Measurements from ENCODE around the gene CD81. TPM values are rescaled to one million over a fixed set of nuclear protein-coding genes. Genes with fewer than 3 reads are reported as not detected.

The CD81 gene
- total and polyA plus RNA-seq, 2 experiments from 2014 or later: 88.6 to 290 TPM

GRCh38 chr11:2410616-2411015 lies 33.5 kb downstream of the CD81 start:
- no peaks in the 10 kb centered on the region for H3K4me1 Mint-ChIP-seq
- Histone ChIP-seq H4K20me1 (replicated peaks; ENCODE audit: insufficient read depth) (no peaks in the 10 kb centered on the region), H2AFZ (no peak overlapping the region), H3K79me2 (replicated peaks; ENCODE audit: insufficient read depth) (no peaks in the 10 kb centered on the region), H3F3A (replicated peaks; ENCODE audit: low read depth) (no peaks in the 10 kb centered on the region), H3K27ac (ENCODE audit: low read depth) (no peak overlapping the region), H3K4me3 (no peak overlapping the region), H3K27me3 (ENCODE audit: insufficient read depth) (no peaks in the 10 kb centered on the region), H3K36me3 (ENCODE audit: insufficient read depth) (no peaks in the 10 kb centered on the region), H3K4me2 (no peak overlapping the region), H3K9me2 (ENCODE audit: insufficient read depth) (no peaks in the 10 kb centered on the region), H3K4me1 (ENCODE audit: insufficient read depth) (no peaks in the 10 kb centered on the region)
- no peaks in the 10 kb centered on the region for H3K9me3 Mint-ChIP-seq
- no peak overlapping the region for H3K4me3 Mint-ChIP-seq
- DNase-seq (ENCODE audit: low spot score): no peak
- no peaks in the 10 kb centered on the region for H3K36me3 Mint-ChIP-seq (ENCODE audit: low read depth)
- peaks cover 8% of the 10 kb centered on the region for H3K27me3 Mint-ChIP-seq (ENCODE audit: insufficient read depth, low read depth, poor library complexity)
- TF ChIP-seq CREB1 (CRISPR knock-in tag; IDR thresholded peaks at IDR 0.05; ENCODE audit: low read depth): no peak
- TF ChIP-seq ETS1 (IDR thresholded peaks at IDR 0.05): no peak
- no peak overlapping the region for H3K27ac Mint-ChIP-seq
- ATAC-seq: no peak

- Histone ChIP-seq H3K36me3 (ENCODE audit: insufficient read depth) (no peaks in the 10 kb centered on the region), H2AFZ (no peak overlapping the region), H3K4me3 (no peak overlapping the region), H3K4me1 (ENCODE audit: insufficient read depth) (no peaks in the 10 kb centered on the region), H3F3A (replicated peaks; ENCODE audit: low read depth) (no peaks in the 10 kb centered on the region), H3K27ac (ENCODE audit: low read depth) (no peak overlapping the region), H3K4me2 (no peak overlapping the region), H3K9me2 (ENCODE audit: insufficient read depth) (no peaks in the 10 kb centered on the region), H3K79me2 (replicated peaks; ENCODE audit: insufficient read depth) (no peaks in the 10 kb centered on the region), H3K27me3 (ENCODE audit: insufficient read depth) (no peaks in the 10 kb centered on the region), H4K20me1 (replicated peaks; ENCODE audit: insufficient read depth) (no peaks in the 10 kb centered on the region)
- Mint-ChIP-seq H3K27ac (no peak overlapping the region), H3K9me3 (no peaks in the 10 kb centered on the region), H3K27me3 (ENCODE audit: insufficient read depth, low read depth, poor library complexity) (peaks cover 6% of the 10 kb centered on the region), H3K4me3 (no peak overlapping the region), H3K4me1 (no peaks in the 10 kb centered on the region), H3K36me3 (ENCODE audit: low read depth) (no peaks in the 10 kb centered on the region)
- DNase-seq (ENCODE audit: low spot score) (no peak), ATAC-seq (no peak)
- TF ChIP-seq ZNF114 (CRISPR knock-in tag; IDR thresholded peaks at IDR 0.05) (no peak), CREB1 (CRISPR knock-in tag; IDR thresholded peaks at IDR 0.05; ENCODE audit: low read depth) (no peak), STAT1 (IDR thresholded peaks at IDR 0.05; ENCODE audit: unreplicated experiment) (no peak), EZH2phosphoT487 (IDR thresholded peaks at IDR 0.05; ENCODE audit: unreplicated experiment) (no peak), ZNF462 (CRISPR knock-in tag; IDR thresholded peaks at IDR 0.05) (no peak), REST (IDR thresholded peaks at IDR 0.05; ENCODE audit: unreplicated experiment) (no peak), JUNB (IDR thresholded peaks at IDR 0.05; ENCODE audit: unreplicated experiment) (no peak), ZNF331 (CRISPR knock-in tag; IDR thresholded peaks at IDR 0.05; ENCODE audit: low read depth) (no peak), POLR2AphosphoS5 (IDR thresholded peaks at IDR 0.05; ENCODE audit: low read depth) (no peak), EZH2 (IDR thresholded peaks at IDR 0.05; ENCODE audit: low read depth, unreplicated experiment) (no peak)
These were observed 34.6 kb downstream of the CD81 start for GRCh38 chr11:2411446-2412305.
